Measurements from ENCODE around the gene ADCY4. TPM values are rescaled to one million over a fixed set of nuclear protein-coding genes. Genes with fewer than 3 reads are reported as not detected.

ADCY4 gene
- total and polyA plus RNA-seq, 2 donors (not counting 1 experiment from before 2014, with no cell fraction given), result 2.3 to 7.8 TPM

- Histone ChIP-seq H3K4me1 (ENCODE audit: control insufficient read depth in 2 of 2, insufficient read depth in 2 of 2, low read length in 2 of 2) (no peaks in the 10 kb centered on the region), H3K36me3 (replicated peaks in 1 of 2; ENCODE audit: control extremely low read depth in 1 of 2, control insufficient read depth in 1 of 2, extremely low read depth in 1 of 2, insufficient read depth in 2 of 2, low read length in 1 of 2) (no peaks in the 10 kb centered on the region), H3K4me3 (ENCODE audit: control extremely low read depth in 1 of 5, extremely low read depth in 1 of 5, insufficient read depth in 1 of 5, low read depth in 2 of 5, low read length in 4 of 5) (no peak overlapping the region), H3K27ac (ENCODE audit: low read length in 2 of 2) (no peak overlapping the region), H2AFZ (ENCODE audit: insufficient read depth, low read depth, low read length, poor library complexity, severe bottlenecking) (no peak overlapping the region), H3K9ac (ENCODE audit: low read length) (no peak overlapping the region), H3K9me3 (ENCODE audit: control extremely low read depth in 1 of 3, control insufficient read depth in 2 of 3, insufficient read depth in 1 of 3, low read length in 2 of 3) (no peaks in the 10 kb centered on the region), H4K20me1 (ENCODE audit: control insufficient read depth, insufficient read depth, low read length, poor library complexity, severe bottlenecking) (no peaks in the 10 kb centered on the region), H3K27me3 (replicated peaks in 1 of 4; ENCODE audit: control extremely low read depth in 1 of 4, control insufficient read depth in 3 of 4, insufficient read depth in 4 of 4, low read length in 3 of 4) (peaks cover 0 to 32% (median 12%) of the 10 kb centered on the region in 4 experiments), H3K4me2 (replicated peaks; ENCODE audit: low read depth, low read length, poor library complexity, severe bottlenecking) (no peak overlapping the region), H3K79me2 (ENCODE audit: control insufficient read depth, insufficient read depth, low read length) (no peaks in the 10 kb centered on the region)
- intact Hi-C loops (cut with micrococcal nuclease), result no loop called here
- ATAC-seq (ENCODE audit: low read depth), result no peak
- peaks cover 45% of the 10 kb centered on the region for H3K27me3 Mint-ChIP-seq
- no peaks in the 10 kb centered on the region for H3K4me1 Mint-ChIP-seq
- DNase-seq, result no peak
- no peaks in the 10 kb centered on the region for H3K9me3 Mint-ChIP-seq (ENCODE audit: insufficient read depth)
- 42% methylated on average over 2 of the region's 5 CpGs for WGBS (ENCODE audit: insufficient coverage)
- H3K27ac Mint-ChIP-seq, result no peak overlapping the region
- H3K4me3 Mint-ChIP-seq, result no peak overlapping the region
- POLR2A ChIA-PET, result interaction anchor here (0.6 kb wide), 1 partner anchor 242 kb away, joined by 5 read pairs; no protein-coding TSS in a partner anchor
- TF ChIP-seq EZH2 (IDR thresholded peaks at IDR 0.05; ENCODE audit: borderline replicate concordance, insufficient read depth, low read depth, low read length, poor library complexity, severe bottlenecking), result no peak
- TF ChIP-seq, protein P1, sequence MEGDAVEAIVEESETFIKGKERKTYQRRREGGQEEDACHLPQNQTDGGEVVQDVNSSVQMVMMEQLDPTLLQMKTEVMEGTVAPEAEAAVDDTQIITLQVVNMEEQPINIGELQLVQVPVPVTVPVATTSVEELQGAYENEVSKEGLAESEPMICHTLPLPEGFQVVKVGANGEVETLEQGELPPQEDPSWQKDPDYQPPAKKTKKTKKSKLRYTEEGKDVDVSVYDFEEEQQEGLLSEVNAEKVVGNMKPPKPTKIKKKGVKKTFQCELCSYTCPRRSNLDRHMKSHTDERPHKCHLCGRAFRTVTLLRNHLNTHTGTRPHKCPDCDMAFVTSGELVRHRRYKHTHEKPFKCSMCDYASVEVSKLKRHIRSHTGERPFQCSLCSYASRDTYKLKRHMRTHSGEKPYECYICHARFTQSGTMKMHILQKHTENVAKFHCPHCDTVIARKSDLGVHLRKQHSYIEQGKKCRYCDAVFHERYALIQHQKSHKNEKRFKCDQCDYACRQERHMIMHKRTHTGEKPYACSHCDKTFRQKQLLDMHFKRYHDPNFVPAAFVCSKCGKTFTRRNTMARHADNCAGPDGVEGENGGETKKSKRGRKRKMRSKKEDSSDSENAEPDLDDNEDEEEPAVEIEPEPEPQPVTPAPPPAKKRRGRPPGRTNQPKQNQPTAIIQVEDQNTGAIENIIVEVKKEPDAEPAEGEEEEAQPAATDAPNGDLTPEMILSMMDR (IDR thresholded peaks at IDR 0.05), result no peak
- CTCF ChIA-PET, result no interaction called here
Measured at GRCh38 chr14:24353559-24354481, 18.9 kb upstream of the ADCY4 start.

GRCh38 chr14:24351517-24351916 is 16.6 kb upstream of the ADCY4 start:
- H3K27ac Mint-ChIP-seq, result no peak overlapping the region
- H3K27me3 Mint-ChIP-seq, result peaks cover 53% of the 10 kb centered on the region

More at GRCh38 chr14:24351517-24351916, 16.6 kb upstream of the ADCY4 start:
- Histone ChIP-seq H3K9me3 (ENCODE audit: control extremely low read depth in 1 of 3, control insufficient read depth in 2 of 3, insufficient read depth in 1 of 3, low read length in 2 of 3) (no peaks in the 10 kb centered on the region), H3K4me1 (ENCODE audit: control insufficient read depth in 2 of 2, insufficient read depth in 2 of 2, low read length in 2 of 2) (no peaks in the 10 kb centered on the region), H2AFZ (ENCODE audit: insufficient read depth, low read depth, low read length, poor library complexity, severe bottlenecking) (no peak overlapping the region), H3K27me3 (replicated peaks in 1 of 4; ENCODE audit: control extremely low read depth in 1 of 4, control insufficient read depth in 3 of 4, insufficient read depth in 4 of 4, low read length in 3 of 4) (peaks cover 0 to 32% (median 11%) of the 10 kb centered on the region in 4 experiments), H3K9ac (ENCODE audit: low read length) (no peak overlapping the region), H3K4me3 (ENCODE audit: control extremely low read depth in 1 of 5, extremely low read depth in 1 of 5, insufficient read depth in 1 of 5, low read depth in 2 of 5, low read length in 4 of 5) (no peak overlapping the region), H3K79me2 (ENCODE audit: control insufficient read depth, insufficient read depth, low read length) (no peaks in the 10 kb centered on the region), H3K4me2 (replicated peaks; ENCODE audit: low read depth, low read length, poor library complexity, severe bottlenecking) (no peak overlapping the region), H4K20me1 (ENCODE audit: control insufficient read depth, insufficient read depth, low read length, poor library complexity, severe bottlenecking) (no peaks in the 10 kb centered on the region), H3K36me3 (replicated peaks in 1 of 2; ENCODE audit: control extremely low read depth in 1 of 2, control insufficient read depth in 1 of 2, extremely low read depth in 1 of 2, insufficient read depth in 2 of 2, low read length in 1 of 2) (no peaks in the 10 kb centered on the region), H3K27ac (ENCODE audit: low read length in 2 of 2) (no peak overlapping the region)
- CTCF ChIA-PET, result interaction anchor here (0.6 to 0.8 kb wide), 4 partner anchors 63 to 137 kb away, joined by 3 read pairs; no protein-coding TSS in a partner anchor
- TF ChIP-seq EZH2 (IDR thresholded peaks at IDR 0.05; ENCODE audit: borderline replicate concordance, insufficient read depth, low read depth, low read length, poor library complexity, severe bottlenecking), result no peak
- TF ChIP-seq, protein P1 (IDR thresholded peaks at IDR 0.05), result no peak
- Mint-ChIP-seq H3K9me3 (ENCODE audit: insufficient read depth) (no peaks in the 10 kb centered on the region), H3K4me1 (no peaks in the 10 kb centered on the region), H3K4me3 (no peak overlapping the region)
- DNase-seq (no peak), ATAC-seq (ENCODE audit: low read depth) (no peak)
- POLR2A ChIA-PET, result no interaction called here
- intact Hi-C loops (cut with micrococcal nuclease), result no loop called here
- 56% methylated on average over 4 of the region's 4 CpGs for WGBS (ENCODE audit: insufficient coverage)

Data from B cell (primary cell).